ENCODE data around the gene RIN3. TPM values are rescaled to one million over a fixed set of nuclear protein-coding genes. Genes with fewer than 3 reads are reported as not detected.
A peak's percentile ranks its signal among the peaks of the same experiment; 100 is the strongest.

RIN3 gene
- polyA plus RNA-seq, 3 donors = 42.8 to 144 (median 54.6) TPM

- TF ChIP-seq CTCF (IDR thresholded peaks at IDR 0.05) = no peak
- H3K4me1 Mint-ChIP-seq = peaks cover 6% of the 10 kb centered on the region
- H3K36me3 Mint-ChIP-seq = peaks cover 53 to 74% of the 10 kb centered on the region in 2 donors
- no peaks in the 10 kb centered on the region for H3K4me1 ChIP-seq (ENCODE audit: control insufficient read depth in 1 of 2, insufficient read depth in 2 of 2, low read length in 2 of 2)
- no peak overlapping the region for H3K4me3 ChIP-seq (replicated peaks in 1 of 3; ENCODE audit: low read depth in 2 of 3, low read length in 3 of 3)
- no peak overlapping the region for H3K4me2 ChIP-seq (replicated peaks; ENCODE audit: extremely low read depth, low read length, poor library complexity, severe bottlenecking)
- peaks cover 29% of the 10 kb centered on the region for H3K79me2 ChIP-seq (ENCODE audit: insufficient read depth, low read length)
- H3K27ac ChIP-seq (ENCODE audit: low read depth in 1 of 2, low read length in 2 of 2) = no peak overlapping the region
- H3K9ac ChIP-seq (ENCODE audit: insufficient read depth, low read length, poor library complexity, severe bottlenecking) = no peak overlapping the region
- DNase-seq = no peak
- peaks cover 0 to 2% (median 0%) of the 10 kb centered on the region in 7 donors for H3K9me3 Mint-ChIP-seq
- H3K9me3 ChIP-seq (replicated peaks in 1 of 2; ENCODE audit: control insufficient read depth in 1 of 2, insufficient read depth in 1 of 2, low read length in 2 of 2) = no peaks in the 10 kb centered on the region
- H3K36me3 ChIP-seq (replicated peaks in 1 of 2; ENCODE audit: control insufficient read depth in 1 of 2, insufficient read depth in 2 of 2, low read length in 2 of 2) = peaks cover 65 to 83% of the 10 kb centered on the region in 2 donors
- peaks cover 99% of the 10 kb centered on the region for H4K20me1 ChIP-seq (ENCODE audit: insufficient read depth, low read length)
- H3K27me3 Mint-ChIP-seq (ENCODE audit: low read depth in 3 of 3) = peaks cover 0 to 4% (median 0%) of the 10 kb centered on the region in 3 donors
- H2AFZ ChIP-seq (ENCODE audit: insufficient read depth, low read depth, low read length, poor library complexity, severe bottlenecking) = no peak overlapping the region
- intact Hi-C loops (cut with micrococcal nuclease) = loop anchor here in 1 of 2 donors (10.0 kb wide), 1 partner anchor 553 kb away; no protein-coding TSS in a partner anchor
- no peaks in the 10 kb centered on the region for H3K27me3 ChIP-seq (ENCODE audit: control insufficient read depth in 2 of 2, insufficient read depth in 2 of 2, low read length in 2 of 2)
- 95% methylated on average over 67 of the region's 80 CpGs for WGBS (ENCODE audit: insufficient coverage)
- peak overlapping the region in 1 of 7 donors; percentile 50 for H3K27ac Mint-ChIP-seq
- H3K4me3 Mint-ChIP-seq = no peak overlapping the region
Observed at GRCh38 chr14:92687681-92688433, 174.3 kb downstream of the RIN3 start.

- peaks cover 0 to 5% (median 0%) of the 10 kb centered on the region in 3 donors for H3K27me3 Mint-ChIP-seq (ENCODE audit: low read depth in 3 of 3)
- peaks cover 0 to 2% (median 0%) of the 10 kb centered on the region in 7 donors for H3K9me3 Mint-ChIP-seq
- H3K4me3 Mint-ChIP-seq = no peak overlapping the region
- Histone ChIP-seq H3K79me2 (ENCODE audit: insufficient read depth, low read length) (peaks cover 22% of the 10 kb centered on the region), H3K9ac (ENCODE audit: insufficient read depth, low read length, poor library complexity, severe bottlenecking) (no peak overlapping the region), H3K27ac (ENCODE audit: low read depth in 1 of 2, low read length in 2 of 2) (no peak overlapping the region), H3K4me3 (replicated peaks in 1 of 3; ENCODE audit: low read depth in 2 of 3, low read length in 3 of 3) (no peak overlapping the region), H3K4me1 (ENCODE audit: control insufficient read depth in 1 of 2, insufficient read depth in 2 of 2, low read length in 2 of 2) (no peaks in the 10 kb centered on the region), H3K4me2 (replicated peaks; ENCODE audit: extremely low read depth, low read length, poor library complexity, severe bottlenecking) (no peak overlapping the region), H3K27me3 (ENCODE audit: control insufficient read depth in 2 of 2, insufficient read depth in 2 of 2, low read length in 2 of 2) (no peaks in the 10 kb centered on the region), H4K20me1 (ENCODE audit: insufficient read depth, low read length) (peaks cover 99% of the 10 kb centered on the region), H2AFZ (ENCODE audit: insufficient read depth, low read depth, low read length, poor library complexity, severe bottlenecking) (no peak overlapping the region), H3K9me3 (replicated peaks in 1 of 2; ENCODE audit: control insufficient read depth in 1 of 2, insufficient read depth in 1 of 2, low read length in 2 of 2) (no peaks in the 10 kb centered on the region), H3K36me3 (replicated peaks in 1 of 2; ENCODE audit: control insufficient read depth in 1 of 2, insufficient read depth in 2 of 2, low read length in 2 of 2) (peaks cover 57 to 75% of the 10 kb centered on the region in 2 donors)
- WGBS (ENCODE audit: insufficient coverage) = 97% methylated on average over 28 of the region's 30 CpGs
- peaks cover 11% of the 10 kb centered on the region for H3K4me1 Mint-ChIP-seq
- no peak for TF ChIP-seq CTCF (IDR thresholded peaks at IDR 0.05)
- intact Hi-C loops (cut with micrococcal nuclease) = loop anchor here in 1 of 2 donors (10.0 kb wide), 1 partner anchor 554 kb away; no protein-coding TSS in a partner anchor
- peak overlapping the region in 2 of 7 donors; percentile 50 to 56 for H3K27ac Mint-ChIP-seq
- peaks cover 47 to 67% of the 10 kb centered on the region in 2 donors for H3K36me3 Mint-ChIP-seq
- DNase-seq = no peak
Observed at GRCh38 chr14:92688434-92689375, 175.1 kb downstream of the RIN3 start.
